D721Med (cell line): ENCODE data around the gene ATF5.
"Not testable (repeated sequence)": the region's sequence is repeated elsewhere in the genome, so short reads cannot be mapped to it uniquely, and the experiment has no call there.

Experiments
- DNase-seq: peaks from one replicate; pipeline ENCODE4 v3.0.0; 2011; ENCODE audit warnings: low spot score; ENCODE audit not compliant: insufficient read length
- FAIRE-seq: peaks from 2 replicates; lab custom pipeline; 2011; peaks lifted over from hg19 to GRCh38; lab: Jason Lieb, UNC
- TF ChIP-seq, protein P1 (sequence below): IDR thresholded peaks from 2 replicates; pipeline ENCODE4 v1.5.1; 2012; ENCODE audit warnings: mild to moderate bottlenecking, control low read depth; ENCODE audit not compliant: insufficient read depth; ENCODE audit errors: missing control alignments

ATF5 gene

DNA sequence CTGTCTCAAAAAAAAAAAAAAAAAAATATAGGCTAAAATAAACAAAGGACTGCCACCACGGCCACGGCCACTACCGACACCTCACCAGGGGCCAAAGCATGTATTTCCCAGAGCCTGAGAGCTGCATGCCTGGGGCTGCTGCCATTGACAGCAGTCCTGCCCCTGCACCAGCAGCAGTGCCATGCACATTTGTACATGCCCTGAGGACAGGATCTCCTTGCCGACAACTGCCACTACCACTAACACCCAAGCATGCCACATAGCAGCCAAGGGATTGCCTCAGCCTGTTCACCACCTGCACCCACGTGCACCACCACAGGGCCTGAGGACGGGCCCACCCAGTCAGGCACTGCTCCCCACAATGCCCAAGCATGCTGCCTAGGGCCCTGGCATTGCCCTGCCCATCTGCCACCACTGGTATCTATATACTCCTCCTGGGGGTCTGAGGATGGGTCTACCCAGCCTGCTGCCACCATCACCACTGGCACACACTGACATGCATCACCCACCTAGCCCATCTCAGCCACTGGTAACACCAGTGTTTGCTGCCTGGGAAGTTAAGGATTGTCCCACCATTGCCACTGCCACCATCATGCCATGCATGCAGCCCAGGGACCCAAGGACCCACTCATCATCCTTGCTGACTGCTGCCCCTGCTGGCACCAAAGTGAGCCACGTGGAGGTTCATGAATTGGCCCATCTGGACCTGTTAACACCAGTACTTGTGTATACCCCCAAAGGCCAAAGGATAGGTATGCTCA lies 10.9 kb downstream of the ATF5 start:
- no peak for DNase-seq
- FAIRE-seq = no peak
- TF ChIP-seq, protein P1, sequence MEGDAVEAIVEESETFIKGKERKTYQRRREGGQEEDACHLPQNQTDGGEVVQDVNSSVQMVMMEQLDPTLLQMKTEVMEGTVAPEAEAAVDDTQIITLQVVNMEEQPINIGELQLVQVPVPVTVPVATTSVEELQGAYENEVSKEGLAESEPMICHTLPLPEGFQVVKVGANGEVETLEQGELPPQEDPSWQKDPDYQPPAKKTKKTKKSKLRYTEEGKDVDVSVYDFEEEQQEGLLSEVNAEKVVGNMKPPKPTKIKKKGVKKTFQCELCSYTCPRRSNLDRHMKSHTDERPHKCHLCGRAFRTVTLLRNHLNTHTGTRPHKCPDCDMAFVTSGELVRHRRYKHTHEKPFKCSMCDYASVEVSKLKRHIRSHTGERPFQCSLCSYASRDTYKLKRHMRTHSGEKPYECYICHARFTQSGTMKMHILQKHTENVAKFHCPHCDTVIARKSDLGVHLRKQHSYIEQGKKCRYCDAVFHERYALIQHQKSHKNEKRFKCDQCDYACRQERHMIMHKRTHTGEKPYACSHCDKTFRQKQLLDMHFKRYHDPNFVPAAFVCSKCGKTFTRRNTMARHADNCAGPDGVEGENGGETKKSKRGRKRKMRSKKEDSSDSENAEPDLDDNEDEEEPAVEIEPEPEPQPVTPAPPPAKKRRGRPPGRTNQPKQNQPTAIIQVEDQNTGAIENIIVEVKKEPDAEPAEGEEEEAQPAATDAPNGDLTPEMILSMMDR = peak; percentile 3

GRCh38 chr19:49940482-49940791 lies 11.4 kb downstream of the ATF5 start:
- DNase-seq (no peak), FAIRE-seq (no peak)
- TF ChIP-seq, protein P1 = no peak

DNA sequence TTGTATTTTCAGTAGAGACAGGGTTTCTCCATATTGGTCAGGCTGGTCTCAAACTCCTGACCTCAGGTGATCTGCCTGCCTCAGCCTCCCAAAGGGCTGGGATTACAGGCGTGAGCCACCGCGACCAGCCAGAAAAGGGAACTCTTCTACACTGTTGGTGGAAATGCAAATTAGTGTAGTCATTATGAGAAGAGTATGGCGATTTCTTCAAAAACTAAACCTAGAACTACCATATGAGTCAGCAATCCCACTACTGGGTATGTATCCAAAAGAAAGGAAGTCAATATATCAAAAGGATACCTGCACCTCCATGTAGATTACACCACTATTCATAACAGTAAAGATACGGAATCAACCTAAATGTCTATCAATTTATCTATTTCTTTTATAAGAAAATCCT lies 15.6 kb downstream of the ATF5 start:
- not testable (repeated sequence) for FAIRE-seq

GRCh38 chr19:49946415-49946814 lies 17.4 kb downstream of the ATF5 start:
- FAIRE-seq (no peak), DNase-seq (no peak)
- TF ChIP-seq, protein P1 = no peak

More for the DNA sequence above, 15.6 kb downstream of the ATF5 start:
- not testable (repeated sequence) for DNase-seq

DNA sequence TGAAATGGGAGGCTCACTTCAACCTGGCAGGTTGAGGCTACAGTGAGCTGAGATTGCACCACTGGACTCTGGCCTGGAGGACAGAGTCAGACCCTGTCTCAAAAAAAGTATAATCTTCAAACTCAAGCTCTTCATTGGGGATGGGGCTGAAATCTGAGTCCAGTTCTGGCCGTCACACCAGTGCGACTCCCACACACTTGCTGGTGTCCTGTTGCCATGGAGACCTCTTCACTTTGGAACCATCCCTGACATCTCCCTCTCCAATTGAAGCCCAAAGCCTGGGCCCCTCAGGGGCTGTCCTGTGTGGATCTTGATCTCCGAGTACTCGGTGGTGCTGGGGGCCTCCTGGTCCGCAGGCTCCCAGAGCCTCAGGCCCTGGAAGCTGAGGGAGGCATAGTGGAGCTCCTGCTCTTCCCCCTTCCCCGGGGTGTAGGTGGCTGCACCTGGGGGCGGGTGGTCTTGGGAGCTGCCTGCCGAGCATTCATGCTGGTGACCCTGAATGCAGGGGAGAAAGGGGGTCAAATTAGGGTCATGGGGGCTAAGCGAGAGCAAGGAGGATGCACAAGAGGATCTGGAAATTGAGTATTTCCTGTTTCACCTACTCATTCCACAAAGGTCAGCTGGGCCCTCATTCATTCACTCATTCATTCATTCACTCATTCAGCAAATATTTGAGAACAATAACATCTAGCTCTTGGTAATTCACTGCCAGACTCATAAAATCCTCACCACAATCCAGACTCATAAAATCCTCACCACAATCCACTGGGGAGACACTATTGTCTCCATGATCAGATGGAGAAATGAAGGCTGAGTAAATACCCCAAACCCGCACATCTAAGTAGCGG lies 21.0 kb downstream of the ATF5 start:
- DNase-seq (no peak), FAIRE-seq (no peak)
- TF ChIP-seq, protein P1 = no peak

DNA sequence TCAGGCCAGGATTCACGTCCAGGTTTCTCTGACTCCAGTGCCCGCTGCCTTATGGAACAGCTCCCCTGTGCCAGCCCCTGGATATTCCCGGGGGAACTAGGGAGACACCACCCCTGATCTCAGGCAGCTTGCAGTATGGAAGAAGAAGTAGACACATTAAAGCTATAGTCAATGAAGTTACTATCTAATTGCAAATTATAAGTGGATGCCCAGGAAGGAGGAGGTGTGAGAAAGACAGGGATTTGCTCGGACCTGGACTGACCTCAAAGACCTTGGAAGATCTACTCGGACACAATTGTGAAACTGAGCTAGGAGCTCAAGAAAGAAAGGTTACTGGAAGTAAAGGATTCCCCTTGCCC lies 21.6 kb downstream of the ATF5 start:
- DNase-seq = no peak
- TF ChIP-seq, protein P1 = no peak
- no peak for FAIRE-seq

- TF ChIP-seq, protein P1 = no peak
- no peak for FAIRE-seq
- no peak for DNase-seq
Observed at GRCh38 chr19:49950956-49951526, 22.0 kb downstream of the ATF5 start.
